ENCODE data around the gene CENPB. TPM values are rescaled to one million over a fixed set of nuclear protein-coding genes. Genes with fewer than 3 reads are reported as not detected.

The CENPB gene
- total RNA-seq, 1 donor from 2014 or later = 173 TPM

DNA sequence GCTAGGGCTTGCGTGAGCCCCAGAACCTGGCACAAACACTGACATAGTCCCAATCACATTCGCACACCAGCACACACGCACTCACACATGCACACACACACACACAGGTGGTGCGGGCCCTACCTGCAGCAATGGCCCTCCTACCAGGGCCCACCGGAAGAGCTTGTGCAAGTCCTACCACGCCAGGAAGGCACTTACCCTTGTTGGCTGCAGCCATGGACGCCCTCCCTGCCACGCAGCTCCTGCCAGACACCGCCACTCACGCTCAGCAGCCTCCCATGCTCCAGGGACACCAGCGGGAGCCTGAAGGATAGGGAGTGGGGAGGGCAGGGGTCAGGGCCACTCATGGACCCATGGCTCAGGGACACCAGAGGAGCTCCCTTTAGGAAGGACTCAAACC is 26.7 kb downstream of the CENPB start:
- H3K27ac ChIP-seq = no peak overlapping the region
- H3K9me3 ChIP-seq = no peaks in the 10 kb centered on the region
- H3K4me3 ChIP-seq = no peak overlapping the region
- no peaks in the 10 kb centered on the region for H3K36me3 ChIP-seq
- H3K27me3 ChIP-seq = no peaks in the 10 kb centered on the region
- intact Hi-C loops (cut with DNase I) = no loop called here
- no peak for TF ChIP-seq CTCF (IDR thresholded peaks at IDR 0.05)
- DNase-seq (ENCODE audit: low spot score in 2 of 2) = no peak
- no peaks in the 10 kb centered on the region for H3K4me1 ChIP-seq

- Histone ChIP-seq H3K27ac (no peak overlapping the region), H3K4me3 (no peak overlapping the region), H3K27me3 (no peaks in the 10 kb centered on the region), H3K9me3 (no peaks in the 10 kb centered on the region), H3K36me3 (no peaks in the 10 kb centered on the region), H3K4me1 (no peaks in the 10 kb centered on the region)
- intact Hi-C loops (cut with DNase I) = no loop called here
- no peak for TF ChIP-seq CTCF (IDR thresholded peaks at IDR 0.05)
- DNase-seq (ENCODE audit: low spot score in 2 of 2) = no peak
Measured at GRCh38 chr20:3759316-3759823, 27.2 kb downstream of the CENPB start.

- Histone ChIP-seq H3K4me3 (no peak overlapping the region), H3K9me3 (no peaks in the 10 kb centered on the region), H3K27ac (no peak overlapping the region), H3K4me1 (no peaks in the 10 kb centered on the region), H3K27me3 (no peaks in the 10 kb centered on the region), H3K36me3 (no peaks in the 10 kb centered on the region)
- intact Hi-C loops (cut with DNase I) = no loop called here
- no peak for DNase-seq (ENCODE audit: low spot score in 2 of 2)
- no peak for TF ChIP-seq CTCF (IDR thresholded peaks at IDR 0.05)
Measured at GRCh38 chr20:3758566-3758965, 28.0 kb downstream of the CENPB start.

GRCh38 chr20:3757268-3757667 is 29.3 kb downstream of the CENPB start:
- intact Hi-C loops (cut with DNase I) = no loop called here
- H3K4me3 ChIP-seq = no peak overlapping the region
- H3K27ac ChIP-seq = no peak overlapping the region
- no peak for TF ChIP-seq CTCF (IDR thresholded peaks at IDR 0.05)
- H3K9me3 ChIP-seq = no peaks in the 10 kb centered on the region
- no peak for DNase-seq (ENCODE audit: low spot score in 2 of 2)
- H3K4me1 ChIP-seq = no peaks in the 10 kb centered on the region
- H3K36me3 ChIP-seq = no peaks in the 10 kb centered on the region
- H3K27me3 ChIP-seq = no peaks in the 10 kb centered on the region

GRCh38 chr20:3755814-3756480 is 30.6 kb downstream of the CENPB start:
- H3K27ac ChIP-seq = no peak overlapping the region
- no peak overlapping the region for H3K4me3 ChIP-seq
- no peaks in the 10 kb centered on the region for H3K27me3 ChIP-seq
- DNase-seq (ENCODE audit: low spot score in 2 of 2) = no peak
- H3K36me3 ChIP-seq = no peaks in the 10 kb centered on the region
- intact Hi-C loops (cut with DNase I) = no loop called here
- peaks cover 3 to 5% of the 10 kb centered on the region in 2 donors for H3K4me1 ChIP-seq
- no peak for TF ChIP-seq CTCF (IDR thresholded peaks at IDR 0.05)
- H3K9me3 ChIP-seq = no peaks in the 10 kb centered on the region

Measured in ascending aorta (tissue), 2 donors.